ENCODE results near the gene SMYD3. TPM values are rescaled to one million over a fixed set of nuclear protein-coding genes. Genes with fewer than 3 reads are reported as not detected.

The SMYD3 gene
- total and polyA plus RNA-seq, 2 experiments from 2014 or later = 30.8 to 68.5 TPM

- no peaks in the 10 kb centered on the region for H3K9me3 ChIP-seq (ENCODE audit: low read depth)
- H3K27me3 ChIP-seq = no peaks in the 10 kb centered on the region
- no peak for TF ChIP-seq EZH2 (IDR thresholded peaks at IDR 0.05; ENCODE audit: borderline replicate concordance)
- no peak for TF ChIP-seq CTCF (IDR thresholded peaks at IDR 0.05; ENCODE audit: poor library complexity)
- TF ChIP-seq EZH2phosphoT487 (IDR thresholded peaks at IDR 0.05; ENCODE audit: low read depth, severe bottlenecking, unreplicated experiment) = no peak
- no peak for DNase-seq (ENCODE audit: low spot score)
- H3K4me2 ChIP-seq = no peak overlapping the region
- H3K9me2 ChIP-seq (replicated peaks; ENCODE audit: insufficient read depth) = no peaks in the 10 kb centered on the region
- H3K79me2 ChIP-seq = no peaks in the 10 kb centered on the region
- peak overlapping the region; percentile 21 for H3K27ac ChIP-seq
- WGBS (ENCODE audit: low lambda C conversion rate, missing lambda C conversion rate) = 85% methylated on average over 7 of the region's 7 CpGs
- no peak overlapping the region for H2AFZ ChIP-seq
- H4K20me1 ChIP-seq (ENCODE audit: insufficient read depth, poor library complexity, severe bottlenecking) = no peaks in the 10 kb centered on the region
- no peak overlapping the region for H3K4me3 ChIP-seq
- peaks cover 20% of the 10 kb centered on the region for H3K4me1 ChIP-seq (ENCODE audit: insufficient read depth)
- no peaks in the 10 kb centered on the region for H3K36me3 ChIP-seq (replicated peaks; ENCODE audit: insufficient read depth, low read depth)
Measured at GRCh38 chr1:245984390-245985155, 522.5 kb downstream of the SMYD3 start.

- no peak for DNase-seq (ENCODE audit: low spot score)
- H3K27ac ChIP-seq = peak overlapping the region; percentile 24
- no peak overlapping the region for H3K4me3 ChIP-seq
- no peaks in the 10 kb centered on the region for H3K27me3 ChIP-seq
- no peak overlapping the region for H2AFZ ChIP-seq
- 82% methylated on average over 7 of the region's 7 CpGs for WGBS (ENCODE audit: low lambda C conversion rate, missing lambda C conversion rate)
- H3K9me2 ChIP-seq (replicated peaks; ENCODE audit: insufficient read depth) = no peaks in the 10 kb centered on the region
- no peak for TF ChIP-seq CTCF (IDR thresholded peaks at IDR 0.05; ENCODE audit: poor library complexity)
- TF ChIP-seq EZH2phosphoT487 (IDR thresholded peaks at IDR 0.05; ENCODE audit: low read depth, severe bottlenecking, unreplicated experiment) = no peak
- TF ChIP-seq EZH2 (IDR thresholded peaks at IDR 0.05; ENCODE audit: borderline replicate concordance) = no peak
- H4K20me1 ChIP-seq (ENCODE audit: insufficient read depth, poor library complexity, severe bottlenecking) = no peaks in the 10 kb centered on the region
- no peaks in the 10 kb centered on the region for H3K9me3 ChIP-seq (ENCODE audit: low read depth)
- no peaks in the 10 kb centered on the region for H3K79me2 ChIP-seq
- H3K4me2 ChIP-seq = no peak overlapping the region
- H3K4me1 ChIP-seq (ENCODE audit: insufficient read depth) = peaks cover 20% of the 10 kb centered on the region
- no peaks in the 10 kb centered on the region for H3K36me3 ChIP-seq (replicated peaks; ENCODE audit: insufficient read depth, low read depth)
Measured at GRCh38 chr1:245983294-245983967, 523.6 kb downstream of the SMYD3 start.

- no peak for DNase-seq (ENCODE audit: low spot score)
- Histone ChIP-seq H3K79me2 (no peaks in the 10 kb centered on the region), H3K36me3 (replicated peaks; ENCODE audit: insufficient read depth, low read depth) (no peaks in the 10 kb centered on the region), H3K27ac (no peak overlapping the region), H3K4me2 (no peak overlapping the region), H3K9me3 (ENCODE audit: low read depth) (no peaks in the 10 kb centered on the region), H3K4me1 (ENCODE audit: insufficient read depth) (peaks cover 11% of the 10 kb centered on the region), H3K4me3 (no peak overlapping the region), H4K20me1 (ENCODE audit: insufficient read depth, poor library complexity, severe bottlenecking) (no peaks in the 10 kb centered on the region), H3K9me2 (replicated peaks; ENCODE audit: insufficient read depth) (no peaks in the 10 kb centered on the region), H3K27me3 (no peaks in the 10 kb centered on the region), H2AFZ (no peak overlapping the region)
- TF ChIP-seq EZH2 (IDR thresholded peaks at IDR 0.05; ENCODE audit: borderline replicate concordance) = no peak
- TF ChIP-seq EZH2phosphoT487 (IDR thresholded peaks at IDR 0.05; ENCODE audit: low read depth, severe bottlenecking, unreplicated experiment) = no peak
- no peak for TF ChIP-seq CTCF (IDR thresholded peaks at IDR 0.05; ENCODE audit: poor library complexity)
- WGBS (ENCODE audit: low lambda C conversion rate, missing lambda C conversion rate) = 99% methylated on average over 9 of the region's 9 CpGs
Measured at GRCh38 chr1:245979589-245979988, 527.5 kb downstream of the SMYD3 start.

All from hepatocyte (in vitro differentiated cells).